Lower leg skin (tissue), 4 donors: ENCODE measurements around the gene SDK1. TPM values are rescaled to one million over a fixed set of nuclear protein-coding genes. Genes with fewer than 3 reads are reported as not detected.

Experiments used
- DNase-seq, 2 donors: peaks; one replicate each; pipeline ENCODE4 v3.0.0-alpha.2; 2019; ENCODE audit warnings: low spot score in 2 of 2
- H3K4me3 ChIP-seq: fragments of 200-600 bp; sonication (generic); 2 replicates; pipeline ENCODE4 v1.5.1; 2017; ENCODE audit warnings: mild to moderate bottlenecking, low read depth; ENCODE audit not compliant: poor library complexity, severe bottlenecking
- POLR2A ChIP-seq, 2 donors: fragments of 450-650 bp; IDR thresholded peaks; one replicate each; pipeline ENCODE4 v1.6.1; 2016 to 2017; ENCODE audit warnings: antibody characterized with exemption in 2 of 2, mild to moderate bottlenecking in 1 of 2, moderate library complexity in 1 of 2
- WGBS, 2 donors: methylation state at CpG; one replicate each; pipeline ENCODE4 v1.1.5; 2018; 5-methylcytosine and 5-hydroxymethylcytosine counted together
- intact Hi-C: fragments of 100-400 bp; cut with DNase I; formaldehyde crosslinking; loops from one replicate; pipeline ENCODE4 v1.15.0; 2023; ENCODE audit warnings: low total_unique reads
- total RNA-seq, 4 donors: library from RNA; depleted of rRNA; stranded (reverse); fragments of >200 nt; gene quantifications; one replicate each; pipeline ENCODE4 v1.1.0, GENCODE V29; 2016
- TF ChIP-seq, protein P1 (sequence below), 3 donors: fragments of 450-650 bp; IDR thresholded peaks; one replicate each; pipeline ENCODE4 v1.5.1; 2016; ENCODE audit warnings: antibody characterized with exemption in 3 of 3, mild to moderate bottlenecking in 3 of 3, moderate library complexity in 2 of 3

SDK1 gene
- total RNA-seq, 4 donors from 2014 or later = 1.9 to 7.2 (median 5.1) TPM

DNA sequence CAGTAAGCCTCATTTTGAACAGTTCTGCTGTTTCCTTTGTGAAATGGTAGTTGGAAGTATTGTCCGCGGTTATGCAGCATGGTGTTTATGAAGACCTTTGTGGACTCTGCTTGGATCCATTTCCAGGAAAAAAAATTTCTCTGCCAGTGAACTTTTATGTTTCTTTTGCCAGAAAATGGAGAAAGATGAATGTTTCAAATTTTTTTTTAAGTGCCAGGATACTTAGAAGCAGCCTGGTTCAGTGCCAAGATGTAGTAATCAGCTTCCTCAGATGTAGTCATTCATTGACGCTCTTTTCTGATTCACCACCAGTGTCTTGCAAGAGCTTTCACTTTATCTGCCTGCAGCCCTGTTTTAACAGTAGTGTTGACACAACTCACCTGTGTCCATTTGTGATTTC is 258.2 kb downstream of the SDK1 start:
- 19 to 27% methylated on average over 3 of the region's 3 CpGs for WGBS, 2 donors
- DNase-seq = peak in 1 of 2 donors; percentile 45
- TF ChIP-seq, protein P1, sequence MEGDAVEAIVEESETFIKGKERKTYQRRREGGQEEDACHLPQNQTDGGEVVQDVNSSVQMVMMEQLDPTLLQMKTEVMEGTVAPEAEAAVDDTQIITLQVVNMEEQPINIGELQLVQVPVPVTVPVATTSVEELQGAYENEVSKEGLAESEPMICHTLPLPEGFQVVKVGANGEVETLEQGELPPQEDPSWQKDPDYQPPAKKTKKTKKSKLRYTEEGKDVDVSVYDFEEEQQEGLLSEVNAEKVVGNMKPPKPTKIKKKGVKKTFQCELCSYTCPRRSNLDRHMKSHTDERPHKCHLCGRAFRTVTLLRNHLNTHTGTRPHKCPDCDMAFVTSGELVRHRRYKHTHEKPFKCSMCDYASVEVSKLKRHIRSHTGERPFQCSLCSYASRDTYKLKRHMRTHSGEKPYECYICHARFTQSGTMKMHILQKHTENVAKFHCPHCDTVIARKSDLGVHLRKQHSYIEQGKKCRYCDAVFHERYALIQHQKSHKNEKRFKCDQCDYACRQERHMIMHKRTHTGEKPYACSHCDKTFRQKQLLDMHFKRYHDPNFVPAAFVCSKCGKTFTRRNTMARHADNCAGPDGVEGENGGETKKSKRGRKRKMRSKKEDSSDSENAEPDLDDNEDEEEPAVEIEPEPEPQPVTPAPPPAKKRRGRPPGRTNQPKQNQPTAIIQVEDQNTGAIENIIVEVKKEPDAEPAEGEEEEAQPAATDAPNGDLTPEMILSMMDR (IDR thresholded peaks at IDR 0.05) = no peak
- no peak for TF ChIP-seq POLR2A (IDR thresholded peaks at IDR 0.05)
- no peak overlapping the region for H3K4me3 ChIP-seq
- intact Hi-C loops = no loop called here

DNA sequence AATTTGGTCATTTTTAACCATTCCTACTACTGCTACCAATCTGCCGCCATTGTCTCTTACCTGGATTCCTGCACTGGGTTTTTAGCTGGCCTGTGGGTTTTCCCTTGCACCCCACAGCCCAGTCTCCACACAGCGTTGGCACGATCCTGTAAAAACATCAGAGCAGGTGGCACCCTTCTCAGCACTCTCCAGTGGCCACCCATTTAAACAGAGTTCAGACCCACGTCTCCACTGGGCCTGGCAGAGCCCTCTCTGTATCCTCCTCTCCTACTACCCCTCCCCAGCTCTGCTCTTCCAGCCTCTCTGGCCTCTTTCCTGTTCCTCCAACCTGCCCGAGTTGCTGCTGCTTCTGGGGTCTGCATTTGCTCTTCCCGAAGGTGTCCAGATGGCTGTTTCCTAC is 259.4 kb downstream of the SDK1 start:
- no peak for DNase-seq

DNA sequence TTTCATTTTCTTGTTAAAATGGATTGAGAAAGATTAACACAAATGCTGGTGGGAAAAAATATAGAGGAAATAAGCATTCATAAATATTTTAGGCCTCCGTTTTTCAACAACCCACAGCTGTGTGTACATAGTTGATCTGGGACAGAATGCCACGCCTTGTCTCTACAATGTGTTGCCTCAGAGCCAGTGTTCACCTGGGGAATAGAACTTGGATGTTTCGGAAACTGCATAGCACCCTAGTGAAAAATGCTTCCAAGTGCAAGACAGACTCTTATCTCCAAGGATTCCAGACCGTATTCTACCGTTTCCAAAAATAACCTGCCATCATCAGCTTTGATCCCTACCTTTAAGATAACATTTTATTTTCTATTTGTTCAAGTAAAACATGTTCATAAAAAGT is 260.9 kb downstream of the SDK1 start:
- 84 to 89% methylated on average over 5 of the region's 5 CpGs for WGBS, 2 donors
- DNase-seq = no peak
- H3K4me3 ChIP-seq = no peak overlapping the region
- intact Hi-C loops = no loop called here
- no peak for TF ChIP-seq POLR2A (IDR thresholded peaks at IDR 0.05)
- TF ChIP-seq, protein P1 (IDR thresholded peaks at IDR 0.05) = no peak

More for the DNA sequence above, 259.4 kb downstream of the SDK1 start:
- 90 to 93% methylated on average over 6 of the region's 6 CpGs for WGBS, 2 donors
- TF ChIP-seq, protein P1 (IDR thresholded peaks at IDR 0.05) = no peak
- H3K4me3 ChIP-seq = no peak overlapping the region
- intact Hi-C loops = no loop called here

GRCh38 chr7:3564231-3564630 is 263.2 kb downstream of the SDK1 start:
- no peak overlapping the region for H3K4me3 ChIP-seq
- TF ChIP-seq, protein P1 (IDR thresholded peaks at IDR 0.05) = no peak
- TF ChIP-seq POLR2A (IDR thresholded peaks at IDR 0.05) = no peak
- 81 to 86% methylated on average over 3 of the region's 3 CpGs for WGBS, 2 donors
- DNase-seq = no peak
- intact Hi-C loops = no loop called here

- H3K4me3 ChIP-seq = no peak overlapping the region
- intact Hi-C loops = no loop called here
- no peak for TF ChIP-seq POLR2A (IDR thresholded peaks at IDR 0.05)
- TF ChIP-seq, protein P1 (IDR thresholded peaks at IDR 0.05) = no peak
- no peak for DNase-seq
- 80 to 84% methylated on average over 1 of the region's 1 CpG for WGBS, 2 donors
These were observed 267.5 kb downstream of the SDK1 start for GRCh38 chr7:3568516-3568915.

DNA sequence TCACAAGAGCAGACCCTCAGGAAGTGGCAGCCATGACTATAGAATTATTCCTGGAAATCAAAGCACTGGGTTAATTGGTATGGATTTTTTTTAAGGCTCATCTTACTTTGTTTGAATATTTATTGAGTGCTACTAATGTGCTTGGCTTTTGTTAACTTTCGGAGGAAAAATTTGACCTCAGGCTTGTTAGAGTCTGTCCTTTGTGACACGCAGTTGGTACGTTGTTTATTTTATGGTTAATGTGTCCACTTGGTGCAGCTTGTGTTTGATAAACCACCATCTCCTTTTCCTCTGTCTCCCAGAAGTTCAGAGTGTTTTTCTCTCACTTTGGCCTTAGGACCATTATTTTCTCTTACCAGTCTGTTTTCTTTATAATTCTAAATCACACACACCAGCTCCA is 268.6 kb downstream of the SDK1 start:
- no peak for TF ChIP-seq POLR2A (IDR thresholded peaks at IDR 0.05)
- TF ChIP-seq, protein P1 (IDR thresholded peaks at IDR 0.05) = no peak
- WGBS, 2 donors = 86 to 91% methylated on average over 3 of the region's 3 CpGs
- no peak for DNase-seq
- intact Hi-C loops = no loop called here
- H3K4me3 ChIP-seq = no peak overlapping the region
